Measurements from ENCODE around the gene CAPN5. TPM values are rescaled to one million over a fixed set of nuclear protein-coding genes. Genes with fewer than 3 reads are reported as not detected.

Gene CAPN5
- total and polyA plus RNA-seq, 4 donors = 6.5 to 25.8 (median 18.2) TPM

GRCh38 chr11:77138106-77138649, 71.4 kb downstream of the CAPN5 start:
- DNase-seq (ENCODE audit: low spot score) = no peak
- no peak overlapping the region for H3K4me3 ChIP-seq (ENCODE audit: low read depth in 1 of 3, low read length in 3 of 3)
- no peaks in the 10 kb centered on the region for H3K36me3 ChIP-seq (ENCODE audit: control insufficient read depth in 4 of 4, insufficient read depth in 3 of 4, low read depth in 1 of 4, low read length in 3 of 4)
- 77% methylated on average over 55 of the region's 55 CpGs for WGBS
- no peaks in the 10 kb centered on the region for H3K9me3 ChIP-seq (ENCODE audit: control insufficient read depth in 4 of 4, low read length in 3 of 4)
- TF ChIP-seq RXRA (IDR thresholded peaks at IDR 0.05) (no peak), FOXA2 (IDR thresholded peaks at IDR 0.05) (no peak), MAX (IDR thresholded peaks at IDR 0.05) (no peak), GABPA (IDR thresholded peaks at IDR 0.05 in 1 of 2, conservative IDR thresholded peaks at IDR 0.05 in 1 of 2) (no peak), YY1 (IDR thresholded peaks at IDR 0.05) (no peak), EGR1 (IDR thresholded peaks at IDR 0.05; ENCODE audit: low read depth in 2 of 2) (no peak), ATF3 (IDR thresholded peaks at IDR 0.05) (no peak), FOXA1 (IDR thresholded peaks at IDR 0.05) (no peak), JUND (IDR thresholded peaks at IDR 0.05) (no peak), TAF1 (conservative IDR thresholded peaks at IDR 0.05) (no peak), REST (IDR thresholded peaks at IDR 0.05) (no peak), SP1 (IDR thresholded peaks at IDR 0.05) (no peak), RAD21 (IDR thresholded peaks at IDR 0.05) (no peak), HNF4G (IDR thresholded peaks at IDR 0.05) (no peak), CTCF (IDR thresholded peaks at IDR 0.05; ENCODE audit: low read depth, low read length, missing input control) (no peak)
- H3K27me3 ChIP-seq (ENCODE audit: control insufficient read depth in 4 of 4, insufficient read depth in 4 of 4, low read length in 3 of 4) = no peaks in the 10 kb centered on the region
- peaks cover 2 to 21% (median 10%) of the 10 kb centered on the region in 4 donors for H3K4me1 ChIP-seq (ENCODE audit: control insufficient read depth in 4 of 4, insufficient read depth in 4 of 4, low read length in 3 of 4)
- H3K27ac ChIP-seq (ENCODE audit: low read depth in 1 of 2, low read length in 2 of 2) = no peak overlapping the region
- H3K9ac ChIP-seq (ENCODE audit: low read depth in 1 of 2, low read length in 2 of 2) = no peak overlapping the region

- WGBS = 96% methylated on average over 8 of the region's 8 CpGs
- Histone ChIP-seq H3K27me3 (ENCODE audit: control insufficient read depth in 4 of 4, insufficient read depth in 4 of 4, low read length in 3 of 4) (no peaks in the 10 kb centered on the region), H3K4me3 (ENCODE audit: low read depth in 1 of 3, low read length in 3 of 3) (no peak overlapping the region), H3K9ac (ENCODE audit: low read depth in 1 of 2, low read length in 2 of 2) (no peak overlapping the region), H3K27ac (ENCODE audit: low read depth in 1 of 2, low read length in 2 of 2) (no peak overlapping the region), H3K36me3 (ENCODE audit: control insufficient read depth in 4 of 4, insufficient read depth in 3 of 4, low read depth in 1 of 4, low read length in 3 of 4) (no peaks in the 10 kb centered on the region), H3K4me1 (ENCODE audit: control insufficient read depth in 4 of 4, insufficient read depth in 4 of 4, low read length in 3 of 4) (peaks cover 9 to 31% (median 16%) of the 10 kb centered on the region in 4 donors), H3K9me3 (ENCODE audit: control insufficient read depth in 4 of 4, low read length in 3 of 4) (no peaks in the 10 kb centered on the region)
- DNase-seq (ENCODE audit: low spot score) = no peak
- TF ChIP-seq MAX (IDR thresholded peaks at IDR 0.05) (no peak), RXRA (IDR thresholded peaks at IDR 0.05) (no peak), CTCF (IDR thresholded peaks at IDR 0.05; ENCODE audit: low read depth, low read length, missing input control) (no peak), JUND (IDR thresholded peaks at IDR 0.05) (no peak), FOXA2 (IDR thresholded peaks at IDR 0.05) (no peak), HNF4A (conservative IDR thresholded peaks at IDR 0.05) (no peak), SP1 (IDR thresholded peaks at IDR 0.05) (no peak), HNF4G (IDR thresholded peaks at IDR 0.05) (no peak), ZBTB33 (IDR thresholded peaks at IDR 0.05) (no peak), ATF3 (IDR thresholded peaks at IDR 0.05) (no peak)
Observed at GRCh38 chr11:77139201-77139600, 72.4 kb downstream of the CAPN5 start.

All from liver (tissue), 9 donors.